Stimulated activated CD8-positive, alpha-beta memory T cell treated with anti-CD3 and anti-CD28 coated beads, Interleukin-7, amount 100 ng/mL, for 1 hour (primary cell): ENCODE data around the gene TMEM119.
"Not testable (repeated sequence)": the region's sequence is repeated elsewhere in the genome, so short reads cannot be mapped to it uniquely, and the experiment has no call there.

Experiments used
- DNase-seq, 2 donors: peaks; one replicate each; pipeline ENCODE4 v3.0.0-alpha.2; 2020; ENCODE audit warnings: low read depth in 2 of 2

Gene TMEM119

DNA sequence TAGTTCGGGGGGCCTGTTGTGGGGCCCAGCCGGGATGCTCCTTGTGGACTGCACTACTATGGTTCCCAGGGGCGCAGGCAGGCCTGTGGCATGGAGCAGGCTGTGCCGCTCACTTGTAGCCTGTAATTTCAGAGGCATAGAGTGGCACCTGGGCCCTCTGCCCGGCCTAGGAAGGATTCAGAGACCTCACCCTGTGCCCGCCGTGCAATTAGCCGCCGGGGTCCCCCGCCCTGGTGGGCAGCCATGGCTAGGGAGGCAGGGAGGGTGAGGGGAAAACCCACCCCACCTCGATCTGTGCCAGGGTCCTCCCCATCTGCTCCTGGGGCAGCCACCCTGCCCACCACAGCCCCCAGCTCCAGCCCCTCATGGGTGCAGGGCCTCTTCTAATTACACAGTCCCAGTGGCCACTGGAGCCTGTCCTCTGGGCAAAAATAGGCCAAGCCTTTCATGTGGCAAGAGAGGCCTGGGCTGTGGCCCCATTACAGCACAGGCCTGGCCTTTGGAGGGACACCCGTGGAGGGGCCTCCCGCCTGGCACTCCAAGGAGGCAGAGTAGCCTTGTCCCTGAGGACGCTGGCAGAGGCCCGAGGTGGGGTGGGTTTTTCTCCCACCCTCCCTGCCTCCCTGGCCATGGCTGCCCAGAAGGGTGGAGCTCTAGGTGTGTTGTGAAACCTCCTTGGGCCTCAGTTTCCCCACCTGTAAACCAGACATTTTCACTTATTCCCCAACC lies 5.3 kb upstream of the TMEM119 start:
- DNase-seq: no peak

DNA sequence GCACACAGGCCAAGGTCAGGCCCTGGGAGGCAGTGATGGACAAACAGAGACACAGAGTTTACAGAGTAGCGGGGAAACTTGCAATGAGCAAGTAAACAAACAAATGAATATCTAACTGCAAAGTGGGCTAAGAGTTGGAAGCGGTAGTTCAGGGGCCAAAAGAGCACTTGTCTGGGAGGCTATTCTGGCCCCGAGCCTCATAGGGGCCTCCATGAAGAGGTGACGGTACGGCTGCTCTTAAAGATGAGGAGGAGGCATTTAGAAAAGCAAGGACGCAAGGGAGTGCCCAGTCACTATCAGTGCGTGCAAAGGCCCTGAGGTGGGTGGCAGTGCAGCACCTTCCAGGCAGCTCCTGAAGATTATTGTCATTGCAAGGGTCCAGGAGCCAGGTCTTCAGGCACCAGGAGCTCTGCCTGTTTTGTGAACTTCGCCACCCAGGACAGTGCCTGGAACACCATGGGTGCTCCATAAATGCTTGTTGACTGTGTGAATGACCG lies 4.4 kb upstream of the TMEM119 start:
- DNase-seq: no peak

DNA sequence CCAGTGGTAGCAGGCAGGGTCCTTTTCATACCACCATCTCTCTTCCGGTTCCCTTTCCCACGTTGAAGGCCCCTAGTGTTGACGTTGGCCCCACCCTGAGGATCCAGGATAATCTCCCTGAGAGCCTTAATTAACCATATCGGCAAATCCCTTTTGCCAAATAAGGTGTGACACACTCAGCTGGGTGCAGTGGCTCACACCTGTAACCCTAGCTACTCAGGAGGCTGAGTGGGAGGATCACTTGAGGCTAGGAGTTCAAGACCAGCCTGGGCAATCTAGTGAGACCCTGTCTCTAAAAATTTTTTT lies 2.8 kb upstream of the TMEM119 start:
- DNase-seq: no peak

DNA sequence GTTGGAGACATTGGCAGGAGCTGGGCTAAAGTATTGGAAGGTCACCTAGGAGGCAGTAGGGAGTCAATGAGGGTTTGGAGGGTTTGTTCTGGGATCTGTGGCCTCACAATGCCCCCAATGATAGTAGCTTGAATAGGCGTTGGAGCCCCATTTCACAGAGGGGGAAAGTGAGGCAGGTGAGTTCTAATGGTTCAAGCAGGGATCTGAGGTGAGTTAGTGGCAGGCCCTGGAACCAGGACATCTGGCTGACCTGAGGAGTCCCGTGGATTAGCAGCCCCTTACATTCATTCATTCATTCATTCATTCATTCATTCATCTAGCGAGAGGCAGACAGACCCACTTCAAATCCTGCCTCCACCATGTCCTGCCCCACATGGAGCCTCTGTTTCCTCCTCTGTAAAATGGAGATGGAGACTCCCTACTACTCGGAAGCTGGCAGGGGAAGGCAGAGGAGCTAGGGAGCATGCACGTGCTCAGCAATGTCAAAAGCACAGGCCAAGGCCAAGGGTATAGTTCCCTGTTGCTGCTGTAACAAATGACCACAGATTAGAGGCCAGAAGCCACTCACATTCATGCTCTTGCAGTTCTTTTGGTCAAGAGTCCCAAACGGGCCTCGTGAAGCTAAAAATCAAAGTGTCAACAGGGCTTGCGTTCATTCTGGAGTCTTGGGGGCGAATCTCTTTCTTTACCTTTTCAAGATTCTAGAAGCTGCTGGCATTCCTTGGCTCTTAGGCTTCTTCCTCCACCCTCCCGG lies 2.2 kb upstream of the TMEM119 start:
- no peak for DNase-seq

DNA sequence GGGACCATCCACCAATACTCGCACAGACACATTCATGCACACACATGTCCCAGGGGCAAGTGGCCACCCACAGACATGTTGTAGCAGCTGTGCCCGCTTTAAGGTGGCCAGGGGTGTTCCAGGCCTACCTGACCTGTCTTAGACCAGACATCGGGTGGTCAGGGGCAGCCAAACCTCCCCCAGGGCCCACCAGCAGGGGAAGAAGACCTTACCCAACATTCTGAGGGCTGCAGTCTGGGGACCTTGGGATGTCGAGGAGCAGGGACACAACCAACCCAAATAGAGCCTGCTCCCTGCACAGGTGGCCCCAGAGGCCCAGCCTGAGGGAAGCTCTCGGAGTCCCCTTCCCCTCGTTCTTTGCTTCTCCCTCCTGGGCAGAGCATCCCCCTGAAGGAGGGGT lies 1.7 kb upstream of the TMEM119 start:
- DNase-seq: no peak

- no peak for DNase-seq
These were observed 818 bp upstream of the TMEM119 start for GRCh38 chr12:108598553-108599250.

DNA sequence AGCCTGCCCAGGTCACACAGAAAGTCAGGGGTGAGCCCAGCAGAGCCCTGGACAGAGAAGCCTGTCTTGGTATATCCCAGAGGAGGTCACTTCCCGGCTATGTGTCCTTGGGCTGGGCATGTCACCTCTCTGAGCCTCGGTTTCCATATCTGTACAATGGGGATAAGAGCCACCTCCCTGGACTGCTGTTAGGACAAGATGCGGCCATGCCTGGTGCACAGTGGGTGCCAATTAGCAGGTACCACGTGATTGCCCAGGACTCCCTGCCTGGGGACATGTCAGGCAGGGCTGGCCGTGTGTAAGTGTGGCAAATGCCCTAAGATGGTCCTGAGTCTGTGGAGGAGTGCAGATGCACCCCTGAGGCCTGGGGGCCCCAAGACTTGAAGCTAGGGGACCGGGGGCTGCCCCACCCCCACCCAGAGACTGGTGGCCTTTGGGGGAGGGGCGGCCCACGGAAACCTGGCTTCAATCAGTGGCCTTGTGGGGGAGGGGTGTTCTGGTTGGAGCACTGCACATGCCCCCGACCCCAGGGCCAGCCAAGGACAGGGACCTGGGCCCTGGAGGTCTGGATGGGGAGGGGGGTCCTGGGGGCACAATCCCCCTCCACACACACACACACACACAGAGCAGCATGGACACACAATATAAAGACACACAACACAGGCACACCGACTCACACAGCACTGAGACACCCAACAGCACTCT lies 878 bp downstream of the TMEM119 start:
- no peak for DNase-seq

DNA sequence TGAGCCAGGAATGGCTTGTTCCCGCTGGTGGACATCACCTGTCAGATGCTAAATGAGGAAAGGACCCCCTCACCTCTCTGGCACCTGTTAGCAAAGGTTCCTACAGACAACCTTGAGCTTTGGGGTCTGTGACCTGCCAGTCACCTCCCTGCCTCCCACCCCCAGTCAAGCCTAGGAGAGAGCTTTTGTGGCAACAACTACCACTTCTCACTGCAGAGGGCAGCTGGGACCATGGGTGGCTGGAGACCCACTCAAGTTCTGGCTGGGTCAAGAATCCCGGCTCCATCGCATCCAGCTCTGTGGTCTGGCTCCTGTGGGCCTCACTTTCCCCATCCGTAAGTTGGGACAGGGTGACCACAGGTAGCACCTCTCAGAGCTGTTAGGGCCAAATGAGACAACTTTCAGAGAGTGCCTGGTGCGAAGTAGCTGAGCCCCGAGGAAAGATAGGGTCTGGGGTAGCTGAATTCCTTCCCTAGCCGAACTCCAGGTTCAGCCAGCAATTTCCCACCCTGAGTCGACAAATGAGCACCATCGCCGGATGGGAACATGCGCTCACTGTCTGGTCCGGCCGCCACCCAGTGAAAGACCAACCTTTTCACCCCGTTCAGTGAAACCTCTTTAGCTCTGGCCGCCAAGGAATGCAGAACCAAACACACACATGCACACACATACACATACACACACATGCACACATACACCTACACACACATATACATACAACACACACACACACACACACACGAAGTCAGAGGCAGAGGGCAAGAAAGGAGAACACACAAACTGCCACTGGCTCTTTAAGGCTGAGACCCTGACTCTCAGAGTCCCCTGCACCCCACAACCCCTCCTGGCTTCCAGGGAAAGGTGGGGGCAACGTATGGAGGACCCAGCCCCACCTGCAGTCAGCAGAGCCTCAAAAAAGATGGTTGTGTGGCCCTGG lies 1.9 kb downstream of the TMEM119 start:
- DNase-seq: no peak

DNA sequence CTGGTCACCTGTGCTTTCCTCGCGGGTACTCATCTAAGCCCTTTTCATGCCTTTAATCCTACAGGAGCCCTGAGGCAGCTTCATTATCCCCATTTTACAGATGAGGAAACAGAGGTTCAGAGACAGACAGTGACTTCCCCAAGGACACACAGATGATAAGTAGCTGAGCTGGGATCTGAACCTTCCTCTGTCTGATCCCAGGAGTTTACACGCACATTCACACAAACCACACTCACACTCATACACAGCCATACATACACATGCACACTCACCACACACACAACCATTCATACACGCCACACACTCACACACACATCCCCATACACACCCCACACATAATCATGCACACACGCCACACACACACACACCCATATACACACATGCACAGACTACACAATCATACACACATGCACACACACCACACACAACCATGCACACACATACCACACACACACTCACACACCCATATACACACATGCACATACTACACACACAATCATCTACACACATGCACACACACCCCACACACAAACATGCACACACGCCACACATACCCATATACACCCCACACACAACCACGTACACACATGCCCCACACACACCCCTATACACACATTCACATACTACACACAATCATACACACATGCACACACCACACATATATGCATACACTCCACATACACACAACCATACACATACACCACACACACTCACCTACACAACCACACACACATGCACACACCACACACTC lies 2.7 kb downstream of the TMEM119 start:
- DNase-seq: no peak

DNA sequence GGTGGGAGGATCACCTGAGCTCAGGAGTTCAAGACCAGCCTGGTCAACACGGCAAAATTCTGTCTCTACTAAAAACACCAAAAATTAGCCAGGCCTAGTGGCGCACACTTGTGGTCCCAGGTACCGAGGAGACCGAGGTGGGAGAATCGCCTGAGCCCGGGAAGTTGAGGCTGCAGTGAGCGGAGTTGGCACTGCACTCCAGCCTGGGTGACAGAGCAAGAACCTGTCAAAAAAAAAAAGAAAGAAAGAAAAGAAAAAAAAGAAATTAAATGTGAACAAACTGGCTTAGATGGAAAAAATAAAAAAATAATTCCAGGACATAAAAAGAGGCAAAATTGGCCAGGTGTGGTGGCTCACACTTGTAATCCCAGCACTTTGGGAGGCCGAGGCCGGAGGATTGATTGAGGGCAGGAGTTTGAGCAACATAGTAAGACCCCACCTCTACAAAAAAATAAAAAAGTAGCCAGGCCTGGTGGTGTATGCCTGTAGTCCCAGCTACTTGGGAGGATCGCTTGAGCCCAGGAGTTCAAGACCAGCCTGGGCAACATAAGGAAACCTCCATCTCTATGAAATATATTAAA lies 3.5 kb downstream of the TMEM119 start:
- DNase-seq: no peak

- DNase-seq: no peak
These were observed 5.6 kb downstream of the TMEM119 start for GRCh38 chr12:108592033-108592909.

GRCh38 chr12:108591267-108591980 lies 6.5 kb downstream of the TMEM119 start:
- no peak for DNase-seq

GRCh38 chr12:108590463-108590862 lies 7.4 kb downstream of the TMEM119 start:
- DNase-seq: not testable (repeated sequence)

- DNase-seq: no peak
These were observed 8.0 kb downstream of the TMEM119 start for GRCh38 chr12:108589840-108590229.

DNA sequence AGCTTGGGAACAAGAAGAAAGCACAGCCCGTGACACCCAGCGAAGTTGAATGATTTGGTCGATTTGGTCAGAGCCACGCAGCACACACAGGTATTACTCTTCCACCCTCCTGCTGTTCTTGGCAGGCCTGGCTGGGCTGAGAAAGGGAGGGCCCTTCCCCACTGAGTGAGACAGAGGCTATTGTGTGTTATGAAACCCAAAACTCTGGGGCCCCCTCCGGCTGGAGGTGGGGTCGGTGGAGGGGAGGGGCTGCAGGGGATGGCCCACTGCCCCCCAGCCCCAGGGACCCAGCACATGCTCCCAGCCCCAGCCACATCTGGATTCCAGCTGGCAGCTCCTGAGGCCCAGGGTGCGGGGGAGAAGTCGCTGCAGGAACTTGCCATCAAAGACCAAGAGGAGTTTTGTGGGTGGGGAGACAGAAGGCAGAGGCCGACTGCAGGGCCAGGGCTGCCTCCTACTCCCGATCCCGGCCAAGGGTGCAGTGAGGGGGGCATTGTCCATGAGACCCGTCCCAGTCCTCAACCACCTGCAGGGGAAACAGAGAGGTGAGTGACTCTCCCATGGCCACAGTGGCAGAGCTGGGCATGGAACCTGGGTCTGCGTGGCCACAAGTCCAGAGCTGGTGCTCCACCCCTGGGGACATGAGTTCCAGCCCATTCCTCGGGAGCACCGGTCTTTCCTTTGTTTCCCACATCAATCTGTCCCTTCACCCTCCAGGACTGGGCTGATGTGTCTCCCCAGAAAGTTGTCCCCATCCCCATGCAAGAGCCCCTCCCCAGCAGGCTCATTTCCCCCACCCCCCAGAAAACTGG lies 8.7 kb downstream of the TMEM119 start:
- DNase-seq: no peak

GRCh38 chr12:108587826-108588225 lies 10.1 kb downstream of the TMEM119 start:
- no peak for DNase-seq

- DNase-seq: no peak
These were observed 11.6 kb downstream of the TMEM119 start for GRCh38 chr12:108586306-108586705.
